Measurements from ENCODE around the gene SH3YL1. TPM values are rescaled to one million over a fixed set of nuclear protein-coding genes. Genes with fewer than 3 reads are reported as not detected.

Gene SH3YL1
- total RNA-seq, 1 donor from 2014 or later: 53.4 TPM

GRCh38 chr2:282371-283263 lies 18.8 kb upstream of the SH3YL1 start:
- DNase-seq (ENCODE audit: low spot score): no peak

GRCh38 chr2:281381-281780 lies 17.5 kb upstream of the SH3YL1 start:
- no peak for DNase-seq (ENCODE audit: low spot score)

- no peak for DNase-seq (ENCODE audit: low spot score)
Measured at GRCh38 chr2:280650-281110, 16.8 kb upstream of the SH3YL1 start.

- no peak for DNase-seq (ENCODE audit: low spot score)
Measured at GRCh38 chr2:279956-280649, 16.3 kb upstream of the SH3YL1 start.

- no peak for DNase-seq (ENCODE audit: low spot score)
Measured at GRCh38 chr2:279366-279765, 15.5 kb upstream of the SH3YL1 start.

GRCh38 chr2:278927-279320 lies 15.1 kb upstream of the SH3YL1 start:
- DNase-seq (ENCODE audit: low spot score): no peak

GRCh38 chr2:278312-278926 lies 14.6 kb upstream of the SH3YL1 start:
- no peak for DNase-seq (ENCODE audit: low spot score)

GRCh38 chr2:275466-275865 lies 11.6 kb upstream of the SH3YL1 start:
- no peak for DNase-seq (ENCODE audit: low spot score)

GRCh38 chr2:274503-274902 lies 10.7 kb upstream of the SH3YL1 start:
- DNase-seq (ENCODE audit: low spot score): no peak

GRCh38 chr2:273333-273732 lies 9.5 kb upstream of the SH3YL1 start:
- no peak for DNase-seq (ENCODE audit: low spot score)

- no peak for DNase-seq (ENCODE audit: low spot score)
Measured at GRCh38 chr2:271917-272316, 8.1 kb upstream of the SH3YL1 start.

GRCh38 chr2:270861-271260 lies 7.0 kb upstream of the SH3YL1 start:
- no peak for DNase-seq (ENCODE audit: low spot score)

- no peak for DNase-seq (ENCODE audit: low spot score)
Measured at GRCh38 chr2:269356-270030, 5.7 kb upstream of the SH3YL1 start.

GRCh38 chr2:268323-268722 lies 4.5 kb upstream of the SH3YL1 start:
- DNase-seq (ENCODE audit: low spot score): no peak

- DNase-seq (ENCODE audit: low spot score): peak; percentile 97
Measured at GRCh38 chr2:264493-265468, 949 bp upstream of the SH3YL1 start, which contains the start of gene ACP1. ACP1 (plus strand) TSS chr2:264947; CDS start chr2:264965, 18 bp downstream.

GRCh38 chr2:263022-263738 lies 652 bp downstream of the SH3YL1 start:
- DNase-seq (ENCODE audit: low spot score): no peak

GRCh38 chr2:262117-262516 lies 1.7 kb downstream of the SH3YL1 start:
- DNase-seq (ENCODE audit: low spot score): no peak

GRCh38 chr2:260507-261161 lies 3.2 kb downstream of the SH3YL1 start:
- DNase-seq (ENCODE audit: low spot score): no peak

- no peak for DNase-seq (ENCODE audit: low spot score)
Measured at GRCh38 chr2:259789-260331, 4.0 kb downstream of the SH3YL1 start.

Measured in umbilical cord (tissue), 2 donors.